A204.1 (cell line): ENCODE data around the gene DECR2.
"Not testable (repeated sequence)": the region's sequence is repeated elsewhere in the genome, so short reads cannot be mapped to it uniquely, and the experiment has no call there.

ENCODE experiments used
- FAIRE-seq: peaks from 2 replicates; lab custom pipeline; 2012; peaks lifted over from hg19 to GRCh38; lab: Jason Lieb, UNC

Gene DECR2, protein sequence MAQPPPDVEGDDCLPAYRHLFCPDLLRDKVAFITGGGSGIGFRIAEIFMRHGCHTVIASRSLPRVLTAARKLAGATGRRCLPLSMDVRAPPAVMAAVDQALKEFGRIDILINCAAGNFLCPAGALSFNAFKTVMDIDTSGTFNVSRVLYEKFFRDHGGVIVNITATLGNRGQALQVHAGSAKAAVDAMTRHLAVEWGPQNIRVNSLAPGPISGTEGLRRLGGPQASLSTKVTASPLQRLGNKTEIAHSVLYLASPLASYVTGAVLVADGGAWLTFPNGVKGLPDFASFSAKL

DNA sequence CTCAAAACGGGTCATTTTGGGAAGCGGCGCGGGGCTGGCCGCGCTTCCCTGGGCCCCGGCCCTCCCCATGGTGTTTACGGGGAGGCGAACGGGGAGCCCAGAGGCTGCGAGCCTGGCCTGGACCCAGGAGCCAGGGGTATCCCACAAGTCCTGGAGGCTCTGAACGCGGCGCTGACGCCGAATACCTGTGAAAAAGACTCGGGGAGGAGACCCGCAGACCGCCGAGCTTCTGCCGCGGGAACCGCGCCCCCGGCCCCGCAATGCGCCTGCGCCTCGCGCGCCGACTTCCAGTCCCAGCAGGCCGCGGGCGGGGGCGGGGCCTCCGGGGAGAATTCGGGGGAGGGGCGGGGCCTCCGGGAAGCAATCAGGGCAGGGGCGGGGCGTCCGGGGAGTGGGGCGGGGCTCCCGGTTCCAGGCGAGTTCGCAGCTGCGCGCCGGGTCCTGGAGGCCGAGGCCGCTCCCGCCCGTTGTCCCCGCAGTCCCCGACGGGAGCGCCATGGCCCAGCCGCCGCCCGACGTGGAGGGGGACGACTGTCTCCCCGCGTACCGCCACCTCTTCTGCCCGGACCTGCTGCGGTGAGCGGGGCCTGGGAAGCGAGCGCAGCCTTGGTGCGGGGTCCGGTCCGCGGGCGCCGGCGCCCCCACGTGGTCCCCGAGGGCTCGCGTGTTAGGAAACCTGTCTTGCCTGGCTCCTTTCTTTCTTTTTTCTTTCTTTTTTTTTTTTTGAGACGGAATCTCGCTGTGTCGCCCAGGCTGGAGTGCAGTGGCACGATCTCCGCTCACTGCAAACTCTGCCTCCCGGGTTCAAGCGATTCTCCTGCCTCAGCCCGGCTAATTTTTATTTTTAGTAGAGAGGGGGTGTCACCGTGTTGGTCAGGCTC lies at the start of gene DECR2:
Gene DECR2, plus strand, starts transcription at position 418 of the 881 bp plus-strand sequence. Its CDS starts 79 bp downstream, at position 497.
- no peak for FAIRE-seq

DNA sequence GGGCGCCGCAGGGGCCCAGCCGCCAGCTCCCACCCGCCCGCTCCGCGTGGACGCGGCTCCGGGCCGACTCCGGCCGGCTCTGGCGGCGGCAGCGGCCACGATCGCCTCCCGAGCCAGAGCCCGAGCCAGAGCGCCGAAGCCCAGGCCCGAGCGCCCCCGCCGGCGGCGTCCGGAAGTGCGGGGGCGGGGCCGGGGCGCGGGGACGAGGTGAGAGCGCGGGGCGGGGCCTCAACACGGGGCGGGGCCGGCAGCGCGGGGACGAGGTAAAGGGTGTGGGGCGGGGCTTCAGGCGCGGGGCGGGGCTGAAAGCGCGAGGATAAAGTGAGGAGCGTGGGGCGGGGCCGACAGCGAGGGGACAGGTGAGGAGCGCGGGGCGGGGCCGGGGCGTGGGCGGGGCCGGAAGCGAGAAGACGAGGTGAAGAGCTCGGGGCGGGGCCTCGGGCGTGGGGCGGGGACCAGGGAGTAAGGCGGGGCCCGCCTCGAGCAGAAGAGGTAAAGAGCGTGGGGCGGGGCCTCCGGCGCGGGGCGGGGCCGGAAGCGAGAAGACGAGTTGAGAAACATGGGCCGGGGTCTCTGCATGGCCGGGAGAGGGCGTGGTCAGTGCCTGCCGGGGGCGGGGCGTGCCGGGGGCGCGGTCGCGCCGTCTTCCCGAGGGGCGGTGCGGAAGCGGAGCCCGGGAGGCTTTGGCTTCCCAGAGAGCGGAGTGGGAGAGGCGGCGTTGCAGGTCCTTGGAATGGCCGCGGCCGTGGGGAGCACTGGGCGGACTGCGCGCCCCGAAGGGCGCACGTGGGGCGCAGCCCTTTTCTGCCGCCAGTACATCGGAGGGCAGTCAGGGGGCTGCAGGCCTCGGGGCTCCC lies 48.9 kb upstream of the DECR2 start, which contains the start of gene AXIN1:
Gene AXIN1, minus strand, starts transcription at position 177 of the 857 bp plus-strand sequence. CDS start 5,698 bp downstream, outside the sequence.
- no peak for FAIRE-seq

DNA sequence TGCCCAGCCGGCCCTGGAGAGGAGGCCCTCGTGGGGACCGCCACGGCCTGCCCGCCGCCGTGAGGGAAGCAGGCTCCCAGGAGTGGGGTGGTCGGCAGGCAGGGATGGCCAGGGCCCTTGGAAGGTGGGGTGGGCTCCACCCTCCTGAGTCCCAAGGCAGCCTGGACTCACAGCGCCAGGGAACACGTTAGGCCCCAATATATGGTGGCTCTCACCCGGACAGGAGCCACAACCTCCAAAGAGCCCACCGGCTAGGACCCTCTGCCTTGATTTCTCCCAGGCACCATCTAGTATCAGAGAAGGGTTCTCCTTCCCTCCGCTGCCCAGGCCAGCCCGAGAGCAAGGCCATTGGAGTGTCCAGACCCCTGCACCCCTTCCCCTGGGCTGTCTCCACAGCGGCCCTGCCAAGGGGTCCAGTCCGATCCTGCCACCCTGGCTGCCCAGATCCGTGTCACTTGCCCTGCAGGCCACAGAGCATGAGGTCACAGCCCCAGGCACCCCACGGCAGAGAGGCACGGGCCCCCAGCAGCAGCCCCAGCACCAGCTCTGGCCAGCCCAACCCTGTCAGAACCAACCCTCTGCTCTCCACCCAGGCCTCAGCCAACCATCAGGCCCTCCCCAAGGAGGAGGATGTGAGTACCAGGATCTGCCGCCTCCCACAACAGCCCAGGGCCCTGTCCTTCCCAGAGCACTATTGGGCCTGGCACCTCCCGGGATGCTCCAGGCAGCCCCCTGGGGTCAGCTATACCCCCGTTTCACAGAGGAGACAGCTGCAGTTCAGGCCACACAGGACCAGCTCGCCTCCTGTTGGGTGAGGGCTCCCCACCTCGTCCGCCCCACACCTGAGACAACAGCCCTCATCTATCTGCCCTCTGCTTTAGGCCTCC lies 48.0 kb upstream of the DECR2 start:
- no peak for FAIRE-seq

DNA sequence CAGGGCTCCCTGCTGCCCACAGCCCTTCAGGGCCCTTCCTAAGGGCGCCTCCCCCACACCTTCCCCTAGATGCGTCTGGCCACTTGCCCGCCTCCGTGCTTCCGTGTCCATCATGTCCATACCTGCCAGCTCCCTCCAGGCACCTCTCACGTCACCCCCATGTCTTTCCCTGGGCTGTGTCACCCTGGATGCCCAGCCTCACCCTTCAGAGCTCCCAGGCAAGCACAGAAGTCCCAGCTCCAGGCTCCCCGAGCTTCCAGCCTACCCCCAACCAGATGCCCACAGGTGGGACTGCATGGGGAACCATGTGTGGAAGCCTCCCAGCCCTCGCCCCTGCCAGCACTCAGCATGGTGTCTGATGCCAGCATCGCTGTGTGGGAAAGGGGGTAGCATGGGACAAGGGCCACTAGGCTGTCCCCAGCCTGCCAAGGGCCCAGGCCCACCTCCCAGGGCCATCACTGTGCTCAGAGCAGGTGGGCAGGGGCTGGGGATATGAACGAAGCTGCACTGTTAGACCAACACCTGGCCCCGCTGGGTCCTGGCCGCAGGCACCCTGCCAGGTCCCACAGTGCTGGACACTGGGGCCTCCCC lies 47.3 kb upstream of the DECR2 start:
- FAIRE-seq = no peak

DNA sequence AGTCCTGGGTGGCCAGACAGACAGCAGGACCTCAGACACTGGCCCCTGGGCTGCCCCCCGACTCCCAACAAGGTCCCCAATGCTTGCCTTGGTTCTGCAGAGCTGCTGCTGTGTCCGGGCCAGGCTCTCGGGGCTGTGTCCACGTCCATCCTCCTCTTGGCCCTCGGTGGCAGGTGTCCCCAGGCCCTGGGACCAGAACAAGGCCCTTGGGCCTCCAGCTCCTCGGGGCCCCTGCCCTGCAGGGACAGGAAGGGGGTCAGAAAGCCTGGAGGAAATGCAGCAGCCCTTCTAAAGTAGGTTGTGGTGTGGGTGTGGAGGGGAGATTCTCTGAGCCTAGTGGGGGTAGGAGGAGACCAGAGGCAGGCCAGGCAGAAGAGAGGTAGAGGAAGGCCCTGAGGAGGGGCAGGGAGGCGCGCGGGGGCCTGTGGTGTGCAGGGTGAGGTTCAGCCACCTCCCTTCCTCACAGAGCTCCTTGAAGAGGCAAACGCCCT lies 46.7 kb upstream of the DECR2 start:
- FAIRE-seq = no peak

DNA sequence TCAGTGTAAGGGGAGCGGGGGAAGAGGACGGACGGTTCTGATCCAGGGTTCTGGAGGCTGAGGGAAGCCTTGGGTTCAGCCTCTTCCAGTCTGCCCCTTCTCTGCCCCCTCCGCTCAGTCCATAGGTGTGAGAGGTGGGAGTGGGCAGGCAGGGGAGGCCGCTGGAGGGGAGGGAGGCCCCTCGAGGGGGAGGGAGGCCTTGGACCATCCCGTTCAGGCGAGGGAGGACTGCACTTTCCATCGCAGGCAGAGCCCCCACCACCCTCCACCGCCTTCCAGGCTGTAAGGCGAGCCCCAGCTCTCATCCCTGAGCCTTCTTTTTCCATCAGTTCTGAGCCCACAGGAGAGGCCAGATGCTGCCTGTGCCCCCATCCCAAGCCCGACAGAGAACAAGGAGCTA lies 44.9 kb upstream of the DECR2 start:
- FAIRE-seq = no peak

DNA sequence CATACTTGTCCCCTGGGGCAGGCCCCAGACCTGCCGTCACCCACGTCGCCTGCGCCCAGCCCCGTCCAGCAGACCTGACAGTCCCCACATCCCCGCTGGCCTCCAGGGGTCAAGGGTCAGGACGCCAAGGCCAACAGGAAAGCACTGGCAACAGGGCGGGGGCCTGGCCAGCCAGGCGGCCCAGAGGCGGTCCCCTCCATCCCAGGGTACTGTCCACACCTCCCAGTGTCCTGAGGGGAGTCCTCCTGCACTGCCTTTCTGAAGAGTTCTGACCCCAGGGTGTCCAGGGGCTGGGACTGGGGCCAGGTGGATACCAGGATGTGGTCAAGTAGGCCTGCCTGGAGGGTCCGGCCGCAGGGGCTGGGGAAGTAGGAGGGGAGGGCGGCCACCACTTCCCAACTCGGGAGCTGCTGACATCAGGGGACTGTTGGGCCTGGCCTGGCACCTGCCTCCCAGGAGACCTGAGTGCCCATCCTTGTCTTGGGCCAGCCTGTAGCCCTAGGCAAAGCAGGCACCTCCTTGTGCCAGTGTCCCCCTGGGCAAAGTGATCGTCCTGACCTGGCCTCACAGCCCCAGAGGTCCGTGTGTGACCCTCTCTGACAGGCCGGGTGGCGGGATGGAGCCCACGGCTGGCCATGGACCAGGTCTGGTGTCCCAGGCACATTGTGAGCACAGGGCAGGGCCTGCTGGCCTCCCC lies 42.5 kb upstream of the DECR2 start:
- no peak for FAIRE-seq

DNA sequence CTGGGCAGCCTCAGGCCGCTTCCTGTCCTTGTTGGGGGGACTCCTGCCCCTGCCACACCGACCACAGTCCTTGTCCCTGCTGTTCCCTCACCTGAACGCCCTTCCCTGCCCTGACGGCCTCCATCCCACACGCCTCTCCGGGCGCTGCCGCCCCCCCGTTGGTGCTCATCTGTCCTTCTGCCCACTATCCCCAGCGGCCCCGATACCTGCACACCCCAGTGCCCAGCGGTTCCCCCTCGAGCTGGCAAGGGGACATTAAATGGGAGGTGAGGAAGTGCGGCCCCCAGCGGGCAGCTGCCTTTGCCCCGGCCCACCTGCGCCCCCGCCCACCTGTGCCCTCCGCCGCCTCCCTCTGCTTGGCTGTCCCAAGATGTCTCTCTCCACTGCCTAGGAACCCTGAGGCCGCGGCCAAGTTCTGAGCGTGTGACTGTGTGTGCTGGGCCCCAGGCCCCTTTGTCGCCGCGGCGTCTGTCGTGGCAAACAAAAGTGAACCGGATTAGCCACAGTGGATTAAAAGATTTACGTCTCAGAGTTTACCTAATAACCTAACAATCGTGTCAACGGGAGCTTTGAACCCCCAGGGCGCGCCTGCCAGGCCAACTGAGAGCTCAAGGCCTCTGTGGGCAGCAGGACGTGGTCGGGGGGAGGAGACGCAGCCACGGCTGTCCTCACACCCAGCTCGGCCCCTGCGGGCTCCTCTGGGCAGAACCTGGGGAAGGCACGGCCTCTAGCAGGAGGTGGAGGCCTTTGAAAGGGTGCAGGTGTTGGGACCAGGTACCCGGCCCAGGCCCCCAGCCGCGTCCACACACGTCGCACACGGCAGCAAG lies 41.6 kb upstream of the DECR2 start:
- FAIRE-seq = no peak

DNA sequence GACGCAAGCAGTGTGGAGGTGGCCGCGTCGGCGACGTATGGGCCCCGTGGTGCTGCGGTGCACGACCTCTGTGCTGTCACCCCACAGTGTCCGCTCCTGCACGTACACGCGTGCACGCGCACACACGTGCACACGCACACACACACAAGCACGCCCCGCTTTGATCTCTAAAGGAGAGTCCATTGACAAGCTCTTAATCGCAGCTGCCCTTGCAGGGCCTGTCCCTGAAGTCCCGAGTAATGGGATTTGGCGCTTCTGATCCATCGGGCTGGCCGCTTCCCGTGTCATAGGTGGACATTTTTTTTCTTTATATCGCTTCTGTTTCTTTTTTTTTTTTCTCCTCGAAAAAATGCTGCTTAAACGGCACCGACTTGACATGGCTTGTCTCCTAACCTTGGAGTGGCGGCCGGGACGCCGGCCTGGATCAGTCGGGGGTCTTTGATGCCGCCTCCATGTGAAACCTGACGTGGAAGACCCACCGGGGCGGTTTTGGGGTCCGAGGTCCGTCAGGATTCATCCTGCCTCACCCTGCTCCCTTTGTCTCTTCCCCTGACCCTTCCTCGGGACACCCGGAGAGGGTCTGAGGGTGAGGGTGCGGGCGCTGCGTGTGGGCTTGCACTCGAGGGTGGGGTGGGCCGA lies 40.9 kb upstream of the DECR2 start:
- FAIRE-seq = no peak

DNA sequence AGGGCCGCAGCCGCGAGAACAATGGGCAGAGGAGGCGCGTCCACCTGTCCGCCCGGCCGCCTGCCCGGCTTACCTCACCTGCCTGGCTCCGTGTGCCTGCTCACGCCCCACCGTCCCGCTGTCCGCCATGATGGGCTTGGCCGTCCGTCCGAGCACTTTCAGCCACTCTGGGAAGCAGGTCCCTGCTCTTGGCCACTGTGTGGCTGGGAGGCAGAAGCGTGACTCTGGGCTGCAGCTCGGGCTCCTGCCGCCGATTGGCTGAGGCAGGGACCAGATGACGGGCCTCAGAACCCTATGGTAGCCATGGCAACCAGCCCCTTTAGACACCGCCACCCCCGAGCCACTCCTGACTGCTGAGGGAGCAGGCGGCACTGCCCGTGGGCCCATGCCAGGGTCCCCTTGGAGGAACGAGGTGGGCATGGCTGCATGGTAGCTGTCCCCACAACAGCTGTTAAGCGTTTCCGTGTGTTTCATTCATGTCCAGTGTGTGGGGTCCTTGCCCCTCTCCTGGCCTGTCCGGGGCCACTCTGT lies 40.3 kb upstream of the DECR2 start:
- no peak for FAIRE-seq

DNA sequence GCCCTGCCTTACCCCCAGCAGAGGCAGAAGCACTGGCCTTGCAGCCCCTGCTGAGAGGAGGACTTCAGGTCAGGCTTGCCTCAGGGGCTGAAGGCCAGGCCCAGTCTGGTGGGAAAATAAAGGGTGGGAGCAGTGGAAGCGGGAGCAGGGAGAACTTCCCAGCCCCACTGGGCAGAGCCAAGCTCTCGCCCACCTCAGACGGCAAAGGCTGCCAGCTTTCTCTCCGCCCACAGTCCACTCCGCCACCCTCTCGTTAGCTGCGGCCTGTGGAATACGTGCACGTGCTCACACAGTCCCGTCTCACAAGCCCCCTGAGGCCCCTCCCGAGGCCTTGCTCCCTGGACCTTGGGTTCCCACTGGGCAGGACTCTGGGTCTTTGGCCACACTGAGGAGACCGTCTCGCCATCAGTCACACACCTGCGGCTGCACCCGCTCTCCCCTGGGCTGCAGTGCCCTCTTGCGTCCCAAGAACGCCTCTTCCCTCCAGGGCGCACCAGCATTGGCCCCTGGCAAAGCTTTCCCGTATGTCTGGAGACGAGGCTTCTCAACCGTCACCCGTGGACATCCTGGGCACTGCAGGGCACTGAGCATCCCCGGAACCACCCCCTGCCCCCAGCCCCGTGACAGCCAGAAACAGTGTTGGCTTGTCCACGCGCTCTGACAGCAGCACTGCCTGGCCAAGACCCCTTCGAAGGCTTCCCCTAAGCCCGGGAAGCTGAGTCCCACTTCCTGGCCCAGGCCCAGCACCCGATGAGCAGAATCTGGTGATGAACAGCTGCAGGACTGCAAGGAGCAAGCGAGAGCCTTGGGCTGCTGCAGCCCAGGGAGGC lies 39.6 kb upstream of the DECR2 start:
- no peak for FAIRE-seq

DNA sequence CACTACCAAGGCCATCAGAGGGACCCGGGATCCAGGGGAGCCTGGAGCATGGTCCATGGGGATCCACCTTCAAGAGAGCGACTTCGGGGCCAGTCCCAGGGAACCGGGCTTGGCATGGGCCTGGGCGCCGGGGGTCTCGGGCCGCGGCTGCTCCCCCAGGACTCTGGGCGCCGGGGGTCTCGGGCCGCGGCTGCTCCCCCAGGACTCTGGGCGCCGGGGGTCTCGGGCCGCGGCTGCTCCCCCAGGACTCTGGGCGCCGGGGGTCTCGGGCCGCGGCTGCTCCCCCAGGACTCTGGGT lies 39.0 kb upstream of the DECR2 start:
- FAIRE-seq = not testable (repeated sequence)

DNA sequence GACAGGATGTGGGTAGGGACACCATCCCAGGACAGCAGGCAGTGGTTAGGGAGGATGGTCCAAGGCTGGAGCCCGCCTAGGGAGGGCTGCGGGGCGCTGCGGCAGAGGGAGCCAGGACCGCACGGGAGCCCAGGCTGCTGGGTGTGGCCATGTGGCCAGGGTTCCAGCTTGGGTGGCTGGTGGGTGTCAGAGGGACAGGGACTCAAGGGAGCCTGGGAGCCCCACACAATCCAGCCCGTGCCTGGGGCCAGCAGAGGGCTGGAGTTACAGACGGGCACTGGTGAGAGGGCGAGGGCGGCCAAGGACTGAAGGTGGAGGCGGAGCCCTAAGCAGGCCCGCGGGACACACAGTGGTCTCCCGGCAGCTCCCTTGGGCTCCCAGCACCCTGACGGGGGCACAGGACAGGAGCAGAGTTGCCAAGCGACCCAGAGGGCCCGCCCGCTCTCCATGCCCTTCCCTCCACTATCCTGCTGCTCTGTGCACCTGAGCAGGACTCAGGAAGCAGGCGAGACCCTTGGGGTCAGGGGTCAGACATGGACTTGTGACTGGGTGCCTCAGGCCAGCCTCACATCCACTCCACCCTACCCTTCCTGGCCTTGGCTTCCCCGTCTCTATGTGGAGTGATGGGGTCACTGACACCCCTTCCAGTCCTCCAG lies 38.4 kb upstream of the DECR2 start:
- no peak for FAIRE-seq

DNA sequence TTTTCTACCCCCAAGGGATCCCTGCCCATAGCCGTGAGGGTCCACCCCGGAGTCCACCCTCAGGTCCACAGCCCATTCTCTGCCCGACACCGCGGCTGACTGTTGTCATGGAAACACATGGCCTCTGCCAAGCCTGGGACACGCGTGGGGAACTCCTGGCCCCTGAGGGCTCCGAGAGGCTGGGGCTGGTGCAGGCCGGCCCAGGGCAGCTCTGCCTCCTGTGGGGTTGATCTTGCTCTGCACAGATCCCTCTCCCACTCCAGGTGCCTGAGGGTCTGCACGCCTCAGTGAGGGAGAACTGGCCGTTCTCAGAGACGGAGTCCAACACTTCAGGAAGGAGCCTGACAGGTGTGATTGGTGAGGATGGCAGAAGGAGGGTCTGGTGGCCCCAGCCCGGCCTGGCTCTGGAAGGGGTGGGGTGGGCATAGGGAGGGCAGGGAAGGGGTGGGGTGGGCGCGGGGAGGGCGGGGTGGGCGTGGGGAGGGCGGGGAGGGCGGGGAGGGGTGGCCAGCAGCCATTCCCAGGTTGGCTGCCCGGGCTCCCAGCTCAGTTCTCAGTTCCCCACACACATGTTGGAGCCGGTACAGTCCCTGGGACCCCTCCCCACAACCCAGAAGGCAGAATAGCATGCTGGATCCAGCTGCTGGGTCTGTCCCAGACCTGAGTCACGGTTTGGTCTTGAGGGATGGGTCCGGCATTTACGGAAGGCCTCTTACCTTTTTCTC lies 37.8 kb upstream of the DECR2 start:
- no peak for FAIRE-seq

DNA sequence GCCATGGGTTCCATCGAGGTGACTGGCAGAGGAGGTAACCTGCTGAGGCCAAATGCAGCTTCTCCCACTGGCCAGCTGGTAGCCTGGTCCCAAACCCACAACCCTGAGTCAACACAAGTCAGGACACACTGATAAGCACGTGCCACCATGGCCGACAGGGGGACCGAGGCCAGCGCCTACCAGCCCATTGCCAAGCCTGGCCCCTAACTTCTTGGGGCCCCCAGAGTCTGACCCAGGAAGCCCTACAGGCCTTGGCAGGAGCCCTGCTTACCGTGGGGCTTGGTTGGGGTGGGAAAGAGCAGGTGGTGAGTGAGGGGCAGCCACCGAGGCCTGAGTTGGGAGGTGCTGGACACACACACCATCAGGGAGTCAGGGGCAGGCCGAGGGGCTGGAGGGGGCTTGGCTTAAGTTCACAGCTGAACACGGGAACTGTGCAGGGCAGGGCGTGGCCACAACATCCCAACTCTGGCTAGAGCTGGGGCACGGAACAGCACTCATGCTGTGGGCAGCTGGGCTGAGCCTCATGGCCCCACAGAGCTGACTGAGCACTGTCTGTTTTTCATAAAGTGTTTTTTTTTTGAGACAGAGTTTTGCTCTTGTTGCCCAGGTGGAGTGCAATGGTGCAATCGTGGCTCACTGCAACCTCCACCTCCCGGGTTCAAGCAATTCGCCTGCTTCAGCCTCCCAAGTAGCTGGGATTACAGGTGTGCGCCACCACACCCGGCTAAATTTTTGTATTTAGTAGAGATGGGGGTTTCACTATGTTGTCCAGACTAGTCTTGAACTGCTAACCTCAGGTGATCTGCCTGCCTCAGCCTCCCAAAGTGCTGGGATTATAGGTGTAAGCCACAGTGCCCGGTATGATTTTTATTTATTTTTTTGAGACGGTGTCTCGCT lies 36.8 kb upstream of the DECR2 start:
- FAIRE-seq = no peak

DNA sequence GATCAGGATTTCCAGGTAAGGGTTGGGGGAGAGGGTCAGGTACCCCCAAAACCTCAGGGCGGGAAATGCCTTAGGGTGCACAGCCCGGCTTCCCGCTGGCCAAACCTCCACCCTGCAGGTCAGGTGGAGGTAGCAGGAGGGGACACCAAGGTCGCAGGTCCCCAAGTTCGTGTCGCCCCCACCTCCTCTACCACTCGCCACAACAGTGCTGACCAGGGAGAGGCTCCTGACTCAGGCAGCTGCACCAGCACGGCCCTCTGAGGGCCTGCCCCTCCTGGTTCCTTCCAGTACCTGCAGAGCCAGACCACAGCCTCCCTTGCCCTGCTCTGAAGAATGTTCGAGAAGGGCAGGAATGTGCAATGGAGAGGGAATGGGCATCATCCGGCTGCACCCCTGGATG lies 35.2 kb upstream of the DECR2 start:
- no peak for FAIRE-seq
